LNCaP clone FGC (cell line): ENCODE results near the gene ACVRL1.

Experiments
- DNase-seq: peaks from one replicate; pipeline ENCODE4 v3.0.0-alpha.2; 2011; ENCODE audit warnings: low read depth
- H3K4me3 ChIP-seq: 2 replicates; pipeline ENCODE4 v1.5.1; 2011; ENCODE audit warnings: mild to moderate bottlenecking, low read depth, low read length, control low read depth
- CTCF ChIP-seq: IDR thresholded peaks from 2 replicates; pipeline ENCODE4 v1.5.1; 2012; ENCODE audit warnings: mild to moderate bottlenecking; ENCODE audit not compliant: control insufficient read depth, insufficient read depth; ENCODE audit errors: extremely low read depth

The ACVRL1 gene

DNA sequence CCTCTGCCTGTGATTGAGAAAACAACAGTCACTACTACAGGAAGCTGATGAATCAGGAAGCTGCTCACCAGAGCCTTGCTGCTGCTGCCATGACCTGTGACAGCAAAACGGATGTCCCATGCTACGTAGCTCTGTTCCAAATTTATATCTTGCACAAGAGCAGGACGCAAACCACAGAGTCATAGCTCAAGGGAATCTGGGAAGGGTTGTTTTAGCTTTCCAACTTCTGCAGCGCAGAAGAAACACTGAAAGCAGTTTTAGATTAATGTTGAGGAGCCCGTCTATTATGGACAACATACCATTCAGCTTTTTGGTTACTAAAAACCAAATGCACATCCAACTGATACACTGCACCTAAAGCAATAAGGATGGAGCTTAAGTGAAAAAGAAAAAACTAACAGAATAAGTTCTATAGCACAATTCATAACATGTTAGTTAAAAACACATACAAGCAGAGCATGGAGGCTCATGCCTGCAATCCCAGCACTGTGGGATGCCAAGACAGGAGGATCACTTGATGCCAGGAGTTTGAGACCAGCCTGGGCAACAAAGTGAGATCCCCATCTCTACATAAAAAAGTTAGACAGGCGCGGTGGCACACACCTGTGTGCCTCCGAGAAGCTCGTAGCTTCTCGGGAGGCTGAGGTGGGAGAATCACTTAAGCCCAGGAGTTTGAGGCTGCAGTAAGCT lies 21.1 kb upstream of the ACVRL1 start:
- no peak overlapping the region for H3K4me3 ChIP-seq
- DNase-seq = no peak
- TF ChIP-seq CTCF = no peak

DNA sequence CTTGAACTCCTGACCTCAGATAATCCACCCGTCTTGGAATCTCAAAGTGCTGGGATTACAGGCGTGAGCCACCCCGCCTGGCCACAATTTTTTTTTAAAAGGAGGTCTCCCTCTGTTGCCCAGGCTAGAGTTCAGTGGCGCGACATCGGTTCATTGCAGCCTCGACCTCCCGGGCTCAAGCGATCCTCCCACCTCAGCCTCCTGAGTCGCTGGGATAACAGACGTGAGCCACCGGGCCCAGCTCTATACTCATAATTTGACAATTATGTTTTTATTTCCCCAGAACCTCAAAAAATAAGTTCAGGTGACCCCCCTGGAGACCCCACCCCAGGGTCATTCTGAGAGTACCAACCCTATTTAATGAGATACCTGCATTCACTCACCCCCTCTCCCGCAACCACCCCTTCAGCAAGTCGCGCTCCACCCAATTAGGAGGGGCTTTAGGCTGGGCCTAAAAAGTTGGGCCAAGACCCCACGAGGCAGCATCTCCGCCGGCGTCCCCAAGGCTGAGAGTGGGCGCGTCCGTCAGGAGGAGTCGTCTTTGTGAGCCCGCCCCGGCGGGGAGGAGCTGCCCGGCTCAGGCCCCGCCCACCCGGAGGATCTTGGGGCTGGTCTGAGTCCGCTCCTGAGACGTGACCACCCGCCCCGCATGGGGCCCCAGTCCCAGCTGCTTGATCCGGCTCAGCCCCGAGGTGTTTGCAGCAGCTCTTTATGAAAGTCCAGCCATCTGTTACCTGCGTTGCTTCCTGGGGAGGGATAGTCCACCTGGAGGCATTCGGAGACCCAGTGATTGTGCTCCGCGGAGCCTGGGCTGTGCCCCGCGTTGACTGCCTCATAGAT lies 19.6 kb upstream of the ACVRL1 start, which contains the start of gene ANKRD33:
Gene ANKRD33 (plus strand): TSS at position 628 of the 840 bp plus-strand sequence. CDS start 84 bp downstream, at position 712.
- TF ChIP-seq CTCF = no peak
- H3K4me3 ChIP-seq = no peak within 1 kb of the TSS
- no peak for DNase-seq

DNA sequence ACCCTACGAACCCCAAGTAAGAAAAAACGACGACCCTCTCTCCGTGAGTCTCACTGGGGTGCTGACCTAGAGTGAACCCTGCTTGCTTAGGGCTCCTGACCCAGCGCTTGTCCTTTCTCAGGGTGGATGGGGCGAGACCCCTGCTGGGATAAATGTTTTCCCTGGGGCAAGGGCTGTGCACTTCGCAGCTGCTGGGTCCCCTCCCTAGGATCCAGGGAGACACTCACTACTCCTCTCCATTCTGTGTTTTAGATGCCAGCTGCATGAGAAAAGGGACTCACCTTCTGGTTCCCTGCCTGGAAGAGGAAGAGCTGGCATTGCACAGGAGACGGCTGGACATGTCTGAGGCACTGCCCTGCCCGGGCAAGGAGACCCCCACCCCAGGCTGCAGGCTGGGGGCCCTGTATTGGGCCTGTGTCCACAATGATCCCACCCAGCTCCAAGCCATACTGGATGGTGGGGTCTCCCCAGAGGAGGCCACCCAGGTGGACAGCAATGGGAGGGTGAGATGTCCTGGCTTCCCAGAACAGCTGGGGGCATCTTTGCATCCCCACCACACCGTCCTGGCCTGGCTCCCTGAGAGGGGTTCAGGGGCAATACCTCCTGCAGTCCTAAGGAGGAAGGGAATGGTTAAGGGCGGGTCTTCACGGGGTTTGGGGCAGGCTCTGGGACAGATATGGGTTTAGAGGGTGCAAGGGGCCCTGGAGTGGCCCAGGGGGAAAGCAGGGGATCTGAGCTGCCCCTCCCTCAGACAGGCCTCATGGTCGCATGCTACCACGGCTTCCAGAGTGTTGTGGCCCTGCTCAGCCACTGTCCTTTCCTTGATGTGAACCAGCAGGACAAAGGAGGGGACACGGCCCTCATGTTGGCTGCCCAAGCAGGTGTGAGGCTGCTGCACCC lies 18.7 kb upstream of the ACVRL1 start:
- no peak overlapping the region for H3K4me3 ChIP-seq
- no peak for TF ChIP-seq CTCF
- DNase-seq = no peak

DNA sequence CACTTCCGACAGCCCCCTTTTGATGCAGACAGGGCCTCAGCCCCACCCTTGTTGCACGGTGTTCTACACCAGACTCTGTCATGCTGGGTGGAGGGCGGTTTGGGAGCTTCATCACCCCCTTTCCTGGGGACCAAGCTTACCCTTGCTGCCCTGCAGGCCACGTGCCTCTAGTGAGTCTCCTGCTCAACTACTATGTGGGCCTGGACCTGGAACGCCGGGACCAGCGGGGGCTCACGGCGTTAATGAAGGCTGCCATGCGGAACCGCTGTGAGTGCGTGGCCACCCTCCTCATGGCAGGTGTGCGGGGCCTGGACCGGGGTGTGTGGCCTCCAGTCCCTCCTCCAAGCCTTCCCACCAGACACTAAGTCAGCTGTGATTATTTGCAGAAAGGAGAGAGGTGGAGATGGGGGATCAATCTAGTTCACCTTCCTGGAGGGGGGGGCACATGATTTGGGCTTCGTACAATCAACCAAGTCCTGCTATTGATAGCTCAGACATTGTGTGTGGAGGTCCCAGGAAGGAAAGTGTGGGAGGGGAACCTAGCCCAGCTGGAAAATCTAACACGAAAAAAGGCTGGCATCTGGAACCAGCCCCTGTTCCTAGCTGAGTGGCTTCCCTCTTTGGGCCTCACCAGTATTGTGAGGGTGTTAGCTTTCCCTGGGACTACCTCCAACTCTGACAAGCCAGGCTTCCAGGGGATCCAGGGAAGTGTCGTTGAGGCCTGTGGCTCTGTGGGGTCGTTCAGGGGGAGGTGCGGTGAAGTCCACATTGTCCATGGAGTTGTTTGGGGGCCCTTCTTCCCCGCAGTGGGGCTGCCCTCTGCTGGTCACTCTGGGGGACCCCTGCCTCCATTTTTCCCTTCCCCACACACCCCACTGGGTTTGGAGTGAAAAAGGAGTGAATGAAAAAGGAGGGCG lies 17.8 kb upstream of the ACVRL1 start:
- no peak overlapping the region for H3K4me3 ChIP-seq
- DNase-seq = no peak
- no peak for TF ChIP-seq CTCF

GRCh38 chr12:51890133-51890464 lies 17.2 kb upstream of the ACVRL1 start:
- TF ChIP-seq CTCF = no peak
- no peak overlapping the region for H3K4me3 ChIP-seq
- no peak for DNase-seq
